GM18867 (cell line): ENCODE measurements around the gene TOM1L1.
A peak's percentile ranks its signal among the peaks of the same experiment; 100 is the strongest.

ENCODE experiments used
- ATAC-seq: cut with Tn5 transposase; IDR thresholded peaks from one replicate; pipeline ENCODE4 v1.9.1; 2021; ENCODE audit warnings: mild to moderate bottlenecking, moderate library complexity; ENCODE audit not compliant: unreplicated experiment

TOM1L1 gene

DNA sequence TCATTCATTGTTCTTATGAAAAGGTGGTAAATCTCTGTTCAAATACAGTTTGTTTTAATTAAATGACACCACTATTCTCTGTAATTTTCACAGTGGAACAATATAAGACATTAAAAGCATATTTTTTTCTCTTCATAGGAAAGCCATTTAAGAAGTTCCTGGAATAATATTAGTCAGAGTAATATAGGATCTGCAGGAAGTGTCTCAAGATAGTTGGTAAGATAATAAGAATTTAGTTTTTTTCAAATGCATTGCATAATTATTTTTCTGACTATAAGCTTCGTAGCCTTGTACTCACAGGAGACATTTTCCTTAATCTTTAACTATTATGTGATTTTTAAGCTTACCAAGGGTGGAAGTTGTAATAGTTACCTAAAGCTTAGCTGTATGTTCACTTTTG lies 84.8 kb downstream of the TOM1L1 start:
- ATAC-seq, result no peak

DNA sequence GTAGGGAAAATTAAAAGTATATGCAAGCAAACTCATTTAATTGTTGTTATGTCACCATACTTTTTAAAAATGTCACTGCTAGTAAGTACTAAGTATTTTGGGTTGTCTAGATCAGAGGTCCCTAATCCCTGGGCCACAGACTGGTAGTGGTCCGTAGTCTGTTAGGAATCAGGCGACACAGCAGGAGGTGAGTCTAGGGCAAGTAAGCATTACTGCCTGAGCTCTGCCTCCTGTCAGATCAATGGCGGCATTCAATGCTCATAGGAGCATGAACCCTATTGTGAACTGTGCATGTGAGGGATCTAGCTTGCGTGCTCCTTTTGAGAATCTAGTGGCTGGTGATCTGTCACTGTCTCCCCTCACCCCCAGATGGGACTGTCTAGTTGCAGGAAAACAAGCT lies 89.5 kb downstream of the TOM1L1 start:
- ATAC-seq, result no peak

DNA sequence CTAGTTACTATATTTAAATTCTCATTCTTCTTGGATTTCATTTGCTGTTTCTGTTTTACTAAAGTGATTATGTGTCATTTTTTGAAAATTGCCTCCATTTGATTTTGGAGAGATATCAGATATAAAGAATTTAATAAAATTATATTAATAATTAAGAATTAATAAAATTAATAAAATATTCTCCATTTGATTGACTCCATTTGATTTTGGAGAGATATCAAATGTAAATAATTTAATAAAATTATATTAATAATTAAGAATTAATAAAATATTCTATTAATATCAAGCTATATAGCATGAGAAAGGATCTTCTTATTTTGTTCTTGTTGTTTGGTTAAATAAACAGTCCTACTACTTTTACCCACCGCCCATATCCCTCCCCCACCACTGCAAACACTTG lies 90.9 kb downstream of the TOM1L1 start:
- no peak for ATAC-seq

GRCh38 chr17:54992797-54993639 lies 92.4 kb downstream of the TOM1L1 start:
- ATAC-seq, result peak; percentile 72

GRCh38 chr17:54996441-54996840 lies 95.8 kb downstream of the TOM1L1 start:
- no peak for ATAC-seq

DNA sequence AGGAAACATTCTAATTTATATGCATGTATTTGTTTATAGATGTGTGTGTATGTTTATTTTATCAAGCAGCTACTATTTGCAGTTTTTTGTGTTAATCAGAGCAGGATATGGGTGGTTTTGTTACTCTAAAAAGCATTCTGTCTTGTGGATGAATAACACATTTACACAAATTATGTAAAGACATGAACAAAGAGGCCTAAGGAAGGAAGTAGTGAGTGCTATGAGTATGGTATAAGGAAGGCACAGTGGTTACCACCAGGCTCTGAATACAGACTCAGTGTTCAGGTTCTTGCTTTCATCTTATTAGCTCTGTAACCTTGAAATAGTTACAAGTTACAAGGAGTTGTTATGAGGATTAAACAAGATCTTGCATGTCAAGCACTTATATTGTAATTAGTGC lies 101.8 kb downstream of the TOM1L1 start:
- ATAC-seq, result no peak

DNA sequence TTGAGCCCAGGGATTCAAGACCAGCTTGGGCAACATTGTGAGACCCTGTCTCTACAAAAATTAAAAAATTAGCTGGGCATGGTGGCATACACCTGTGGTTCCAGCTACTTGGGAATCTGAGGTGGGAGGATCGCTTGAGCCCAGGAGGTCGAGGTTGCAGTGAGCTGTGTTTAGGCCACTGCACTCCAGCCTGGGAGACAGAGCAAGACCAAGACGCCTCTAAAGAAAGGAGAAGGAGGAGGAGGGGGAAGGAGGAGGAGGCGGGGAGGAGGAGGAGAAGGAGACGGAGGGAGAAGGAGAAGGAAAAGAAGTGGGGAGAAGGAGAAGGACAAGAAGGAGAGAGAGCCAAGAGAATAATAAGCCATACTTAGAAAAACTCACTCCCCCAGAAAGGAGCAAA lies 103.8 kb downstream of the TOM1L1 start:
- ATAC-seq, result no peak

- peak; percentile 71 for ATAC-seq
Observed at GRCh38 chr17:55005520-55005919, 104.9 kb downstream of the TOM1L1 start.
